Measurements from ENCODE around the gene LMX1B. TPM values are rescaled to one million over a fixed set of nuclear protein-coding genes. Genes with fewer than 3 reads are reported as not detected.

The LMX1B gene
- total and polyA plus RNA-seq, 2 of the 4 experiments (the other 2 are of a cell fraction) = not detected

- Histone ChIP-seq H2BK15ac (ENCODE audit: low read depth, low read length) (no peak overlapping the region), H3K4ac (ENCODE audit: low read depth, low read length) (no peak overlapping the region), H3K18ac (ENCODE audit: low read depth, low read length) (no peak overlapping the region), H3K4me2 (ENCODE audit: low read depth, low read length) (no peak overlapping the region), H3K79me1 (ENCODE audit: low read depth in 1 of 2, low read length in 2 of 2) (no peaks in the 10 kb centered on the region), H4K5ac (ENCODE audit: low read depth, low read length) (no peak overlapping the region), H3K36me3 (ENCODE audit: control insufficient read depth, insufficient read depth, low read length) (no peaks in the 10 kb centered on the region), H2BK20ac (ENCODE audit: low read depth, low read length) (no peak overlapping the region), H3K27ac (ENCODE audit: insufficient read depth, low read length) (no peak overlapping the region), H2AK5ac (ENCODE audit: low read depth, low read length) (no peak overlapping the region), H4K91ac (ENCODE audit: insufficient read depth, low read depth, low read length) (no peak overlapping the region), H3K9ac (ENCODE audit: low read depth, low read length) (no peak overlapping the region), H2BK120ac (ENCODE audit: low read depth, low read length) (no peak overlapping the region), H3K9me1 (ENCODE audit: insufficient read depth, low read length) (no peaks in the 10 kb centered on the region), H3K23ac (ENCODE audit: low read depth, low read length) (no peak overlapping the region), H3K9me3 (ENCODE audit: control insufficient read depth, insufficient read depth, low read length) (no peaks in the 10 kb centered on the region), H2AFZ (replicated peaks; ENCODE audit: low read length, poor library complexity) (no peak overlapping the region), H3K4me3 (ENCODE audit: insufficient read depth, low read depth, low read length) (no peak overlapping the region), H3K14ac (replicated peaks; ENCODE audit: low read depth, low read length) (no peak overlapping the region), H2AK9ac (replicated peaks; ENCODE audit: low read depth, low read length, poor library complexity) (no peak overlapping the region), H3K27me3 (ENCODE audit: control insufficient read depth, insufficient read depth, low read length) (peaks cover 48% of the 10 kb centered on the region), H3K56ac (ENCODE audit: extremely low read depth, insufficient read depth, low read length) (no peak overlapping the region), H3K4me1 (ENCODE audit: control insufficient read depth, insufficient read depth, low read length) (no peaks in the 10 kb centered on the region; the same call in 1 of the 2 replicates), H2BK5ac (ENCODE audit: low read depth, low read length, poor library complexity, severe bottlenecking) (no peak overlapping the region), H4K20me1 (ENCODE audit: insufficient read depth, low read length) (no peaks in the 10 kb centered on the region; the same call in 1 of the 2 replicates), H4K8ac (ENCODE audit: low read depth in 2 of 2, low read length in 2 of 2) (no peak overlapping the region)
- dilution Hi-C loops (cut with HindIII; ENCODE audit: low sequenced_read_pairs, unreplicated experiment) = no loop called here
- no peak for DNase-seq
- TF ChIP-seq RCOR1 (IDR thresholded peaks at IDR 0.05; ENCODE audit: insufficient replicate concordance, low read length) = no peak
- TF ChIP-seq RAD21 (IDR thresholded peaks at IDR 0.05; ENCODE audit: low read length) = no peak
- no peak for TF ChIP-seq RFX5 (IDR thresholded peaks at IDR 0.05; ENCODE audit: low read depth, low read length)
- TF ChIP-seq SMC3 (IDR thresholded peaks at IDR 0.05; ENCODE audit: low read depth, low read length) = no peak
- in situ Hi-C loops (cut with MboI; ENCODE audit: low sequenced_read_pairs) = no loop called here
- intact Hi-C loops (cut with micrococcal nuclease) = no loop called here
- ATAC-seq (ENCODE audit: low read depth) = no peak
- WGBS, 2 experiments (ENCODE audit: extremely low coverage in 2 of 2, insufficient read length in 1 of 2) = 72% methylated on average over 6 of the region's 10 CpGs; no CpG with 5 or more reads in 1 of the 2 experiments
- no TSS peak for BruUV-seq (replicated peaks)
- POLR2A ChIA-PET (ENCODE audit: unreplicated experiment) = no interaction called here
- CTCF ChIA-PET = no interaction called here
Measured at GRCh38 chr9:126699401-126699881, 85.7 kb downstream of the LMX1B start.

Data from IMR-90 (cell line).